Activated T-helper 1 cell treated with Interleukin-2 at 50 U/mL for 16 hours (primary cell): ENCODE data around the gene GRID1.

ENCODE experiments used
- DNase-seq: peaks from one replicate; pipeline ENCODE4 v3.0.0-alpha.2; 2020; ENCODE audit warnings: low read depth

Gene GRID1

GRCh38 chr10:86266446-86267242 lies 100.0 kb downstream of the GRID1 start:
- no peak for DNase-seq

- DNase-seq, result no peak
These were observed 100.7 kb downstream of the GRID1 start for GRCh38 chr10:86265895-86266259.

GRCh38 chr10:86265236-86265894 lies 101.2 kb downstream of the GRID1 start:
- no peak for DNase-seq

GRCh38 chr10:86264481-86265231 lies 101.9 kb downstream of the GRID1 start:
- no peak for DNase-seq

- no peak for DNase-seq
These were observed 102.7 kb downstream of the GRID1 start for GRCh38 chr10:86263907-86264306.

GRCh38 chr10:86263209-86263608 lies 103.4 kb downstream of the GRID1 start:
- no peak for DNase-seq

- DNase-seq, result no peak
These were observed 103.9 kb downstream of the GRID1 start for GRCh38 chr10:86262688-86263181.

GRCh38 chr10:86261941-86262687 lies 104.5 kb downstream of the GRID1 start:
- DNase-seq, result no peak

GRCh38 chr10:86261470-86261869 lies 105.1 kb downstream of the GRID1 start:
- no peak for DNase-seq

GRCh38 chr10:86260564-86260963 lies 106.0 kb downstream of the GRID1 start:
- no peak for DNase-seq

- DNase-seq, result no peak
These were observed 106.6 kb downstream of the GRID1 start for GRCh38 chr10:86259901-86260562.

- no peak for DNase-seq
These were observed 107.7 kb downstream of the GRID1 start for GRCh38 chr10:86258941-86259340.

GRCh38 chr10:86258499-86258898 lies 108.1 kb downstream of the GRID1 start:
- no peak for DNase-seq

- DNase-seq, result no peak
These were observed 108.9 kb downstream of the GRID1 start for GRCh38 chr10:86257683-86258082.

- no peak for DNase-seq
These were observed 109.8 kb downstream of the GRID1 start for GRCh38 chr10:86256690-86257315.

- DNase-seq, result no peak
These were observed 111.0 kb downstream of the GRID1 start for GRCh38 chr10:86255405-86256251.

GRCh38 chr10:86254526-86255174 lies 111.9 kb downstream of the GRID1 start:
- no peak for DNase-seq

- DNase-seq, result no peak
These were observed 112.5 kb downstream of the GRID1 start for GRCh38 chr10:86254081-86254480.
